Activated CD4-positive, alpha-beta T cell treated with anti-CD3 and anti-CD28 coated beads for 1 hour (primary cell): Measurements from ENCODE around the gene AKAP1.

Experiments
- DNase-seq: peaks from one replicate; pipeline ENCODE4 v3.0.0-alpha.2; 2020

The AKAP1 gene, protein sequence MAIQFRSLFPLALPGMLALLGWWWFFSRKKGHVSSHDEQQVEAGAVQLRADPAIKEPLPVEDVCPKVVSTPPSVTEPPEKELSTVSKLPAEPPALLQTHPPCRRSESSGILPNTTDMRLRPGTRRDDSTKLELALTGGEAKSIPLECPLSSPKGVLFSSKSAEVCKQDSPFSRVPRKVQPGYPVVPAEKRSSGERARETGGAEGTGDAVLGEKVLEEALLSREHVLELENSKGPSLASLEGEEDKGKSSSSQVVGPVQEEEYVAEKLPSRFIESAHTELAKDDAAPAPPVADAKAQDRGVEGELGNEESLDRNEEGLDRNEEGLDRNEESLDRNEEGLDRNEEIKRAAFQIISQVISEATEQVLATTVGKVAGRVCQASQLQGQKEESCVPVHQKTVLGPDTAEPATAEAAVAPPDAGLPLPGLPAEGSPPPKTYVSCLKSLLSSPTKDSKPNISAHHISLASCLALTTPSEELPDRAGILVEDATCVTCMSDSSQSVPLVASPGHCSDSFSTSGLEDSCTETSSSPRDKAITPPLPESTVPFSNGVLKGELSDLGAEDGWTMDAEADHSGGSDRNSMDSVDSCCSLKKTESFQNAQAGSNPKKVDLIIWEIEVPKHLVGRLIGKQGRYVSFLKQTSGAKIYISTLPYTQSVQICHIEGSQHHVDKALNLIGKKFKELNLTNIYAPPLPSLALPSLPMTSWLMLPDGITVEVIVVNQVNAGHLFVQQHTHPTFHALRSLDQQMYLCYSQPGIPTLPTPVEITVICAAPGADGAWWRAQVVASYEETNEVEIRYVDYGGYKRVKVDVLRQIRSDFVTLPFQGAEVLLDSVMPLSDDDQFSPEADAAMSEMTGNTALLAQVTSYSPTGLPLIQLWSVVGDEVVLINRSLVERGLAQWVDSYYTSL

GRCh38 chr17:57084802-57085447 is at the start of gene AKAP1:
Gene AKAP1, plus strand, starts transcription at chr17:57085246. Its CDS starts 20,219 bp downstream, at chr17:57105465.
- peak; percentile 93 for DNase-seq

- DNase-seq, result no peak
Observed at GRCh38 chr17:57035971-57036481, 49.0 kb upstream of the AKAP1 start.

DNA sequence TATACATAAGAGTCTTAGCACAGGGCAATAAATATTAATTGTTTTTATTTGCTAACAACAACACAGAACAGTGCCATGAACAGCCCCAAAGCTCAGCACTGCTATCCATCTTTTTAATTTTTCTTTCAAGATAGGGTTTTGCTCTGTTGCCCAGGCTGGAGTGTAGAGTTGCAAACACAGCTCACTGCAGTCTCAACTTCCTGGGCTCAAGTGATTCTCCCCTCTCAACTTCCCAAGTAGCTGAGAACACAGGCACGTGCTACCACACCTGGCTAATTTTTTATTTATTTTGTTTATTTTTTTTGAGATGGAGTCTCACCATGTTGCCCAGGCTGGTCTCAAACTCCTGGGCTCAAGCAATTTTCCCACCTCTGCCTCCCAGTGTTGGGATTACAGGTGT is 47.6 kb upstream of the AKAP1 start:
- no peak for DNase-seq

DNA sequence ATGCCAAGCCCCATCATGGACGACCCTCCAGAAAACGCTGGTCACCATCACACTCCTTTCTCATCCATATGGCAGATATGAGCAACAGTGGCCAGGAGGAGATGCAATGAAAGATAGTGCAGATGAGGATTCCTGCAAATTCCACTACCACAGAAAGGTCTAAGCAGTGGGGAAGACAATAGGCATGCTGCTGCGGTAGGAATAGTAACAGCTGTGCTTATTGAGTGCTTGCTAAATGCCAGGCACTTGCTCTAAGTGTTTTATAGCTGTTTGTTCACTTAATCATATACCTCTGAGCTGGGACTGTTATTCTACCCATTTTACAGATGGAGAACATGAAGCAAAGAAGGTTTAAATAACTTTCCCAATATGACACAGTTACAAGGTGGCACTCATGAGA is 46.6 kb upstream of the AKAP1 start:
- no peak for DNase-seq

DNA sequence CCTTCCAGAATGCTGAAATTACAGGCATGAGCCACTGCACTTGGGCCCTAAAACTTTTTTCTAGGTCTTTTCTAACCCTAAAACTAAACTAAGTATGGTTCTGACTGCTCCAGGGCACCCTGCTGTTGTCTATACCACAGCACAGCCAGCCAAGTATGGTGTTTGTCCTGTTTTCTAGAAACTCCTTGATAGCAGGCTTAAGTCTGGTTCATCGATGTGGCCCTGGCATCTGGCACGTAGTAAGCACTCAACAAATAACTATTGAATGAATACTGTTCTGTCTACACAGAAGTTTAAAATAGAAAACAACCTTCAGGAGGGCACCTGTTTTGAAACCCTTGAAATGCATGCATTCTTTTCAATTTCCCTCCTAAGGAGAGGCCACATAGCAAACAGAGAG is 44.5 kb upstream of the AKAP1 start:
- DNase-seq, result no peak

DNA sequence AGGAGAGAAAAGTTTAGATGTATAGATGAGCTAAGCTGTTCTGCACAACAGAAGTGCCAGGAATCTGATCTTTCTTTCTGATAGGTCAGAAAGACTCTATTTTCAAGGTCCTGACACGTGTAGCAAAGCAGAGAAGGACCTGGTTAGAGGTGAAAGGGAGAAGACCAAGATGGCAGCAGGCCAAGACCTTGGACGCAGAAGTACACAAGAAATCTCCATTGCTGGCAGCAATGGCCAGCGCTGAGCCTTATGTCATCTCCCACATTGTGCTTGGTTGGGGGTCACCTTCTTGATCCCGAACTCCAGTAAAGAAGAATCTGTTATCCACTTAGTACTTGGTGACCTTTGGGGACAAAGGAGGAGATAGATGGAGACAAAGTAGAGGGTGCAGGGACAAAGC is 41.8 kb upstream of the AKAP1 start:
- no peak for DNase-seq

- DNase-seq, result no peak
Observed at GRCh38 chr17:57044976-57045867, 39.8 kb upstream of the AKAP1 start.

- peak; percentile 7 for DNase-seq
Observed at GRCh38 chr17:57045868-57046704, 39.0 kb upstream of the AKAP1 start.

DNA sequence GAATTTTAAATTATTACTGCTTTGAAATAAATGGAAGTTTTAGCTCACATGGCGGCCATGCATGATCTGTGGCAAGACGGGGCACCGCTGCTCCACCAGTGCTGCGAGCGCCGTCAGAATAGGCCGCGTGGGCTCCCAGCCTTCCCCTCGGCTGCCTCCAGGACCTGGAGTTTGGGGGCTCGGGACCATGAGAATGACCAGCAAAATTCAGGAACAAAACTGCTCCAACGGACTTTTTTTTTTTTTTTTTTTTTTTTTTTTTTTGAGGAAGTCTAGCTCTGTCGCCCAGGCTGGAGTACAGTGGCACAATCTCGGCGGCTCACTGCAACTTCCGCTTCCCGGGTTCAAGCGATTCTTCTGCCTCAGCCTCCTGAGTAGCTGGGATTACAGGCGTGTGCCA is 38.3 kb upstream of the AKAP1 start:
- DNase-seq, result no peak

DNA sequence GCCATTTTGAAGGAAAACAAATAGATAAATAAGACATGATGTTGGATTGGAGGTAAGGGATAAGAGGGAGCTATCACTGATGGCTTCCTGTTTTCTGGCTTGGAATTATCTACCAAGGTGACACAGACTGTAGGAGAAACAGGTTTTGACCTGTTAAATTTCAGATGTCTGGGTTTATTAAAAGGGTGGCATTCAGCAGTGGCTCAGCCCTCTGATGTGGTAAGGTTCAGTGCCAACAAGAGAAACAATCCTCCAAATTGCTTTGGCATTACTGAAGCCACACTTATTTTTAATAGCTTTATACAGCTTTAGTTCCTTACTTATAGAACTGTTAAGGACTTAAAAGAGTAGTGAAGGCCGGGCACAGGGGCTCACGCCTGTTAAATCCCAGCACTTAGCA is 37.0 kb upstream of the AKAP1 start:
- DNase-seq, result no peak

GRCh38 chr17:57050306-57050705 is 34.7 kb upstream of the AKAP1 start:
- no peak for DNase-seq

DNA sequence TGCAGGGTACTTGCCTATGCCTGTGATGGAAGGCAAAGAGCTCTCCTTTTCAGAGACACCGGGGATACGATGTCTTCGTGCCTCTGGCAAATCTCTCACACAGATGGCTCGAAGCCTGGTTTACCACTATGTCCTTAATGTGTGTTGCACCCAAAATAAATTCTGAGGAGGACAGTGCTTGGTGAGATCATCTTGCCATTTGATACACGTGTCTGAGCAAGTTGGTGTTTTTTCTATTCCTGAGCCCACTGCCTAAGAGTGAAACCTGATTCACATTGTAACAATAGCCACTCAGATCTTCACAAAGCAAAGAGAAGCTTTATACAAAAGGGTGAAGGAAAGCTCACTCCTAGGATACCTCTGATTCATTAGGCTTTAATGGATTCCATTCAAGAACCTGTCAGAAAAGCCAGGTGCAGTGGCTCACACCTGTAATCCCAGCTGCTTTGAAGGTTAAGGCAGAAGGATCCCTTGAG is 33.1 kb upstream of the AKAP1 start:
- no peak for DNase-seq

DNA sequence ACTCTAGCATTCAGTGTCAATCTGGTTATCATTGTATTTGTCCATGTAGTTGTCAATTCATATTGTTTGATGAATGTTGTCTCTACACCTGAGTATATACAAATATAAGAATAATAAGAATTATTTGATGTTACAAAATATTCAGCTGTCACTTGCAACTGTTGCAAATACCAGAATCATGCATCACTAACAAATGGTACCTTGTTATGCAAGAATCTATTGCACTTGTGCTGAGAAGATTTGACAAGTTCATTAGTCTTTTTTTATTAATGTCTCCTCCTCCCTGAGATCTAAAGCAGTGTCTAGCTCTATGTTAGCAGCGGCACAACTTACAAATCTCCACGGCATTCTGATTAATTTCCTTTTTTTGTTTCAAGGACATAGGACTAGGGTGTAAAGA is 22.2 kb upstream of the AKAP1 start:
- no peak for DNase-seq

- no peak for DNase-seq
Observed at GRCh38 chr17:57067162-57067561, 17.9 kb upstream of the AKAP1 start.

GRCh38 chr17:57067781-57068180 is 17.3 kb upstream of the AKAP1 start:
- DNase-seq, result no peak

- no peak for DNase-seq
Observed at GRCh38 chr17:57068222-57068658, 16.8 kb upstream of the AKAP1 start.

DNA sequence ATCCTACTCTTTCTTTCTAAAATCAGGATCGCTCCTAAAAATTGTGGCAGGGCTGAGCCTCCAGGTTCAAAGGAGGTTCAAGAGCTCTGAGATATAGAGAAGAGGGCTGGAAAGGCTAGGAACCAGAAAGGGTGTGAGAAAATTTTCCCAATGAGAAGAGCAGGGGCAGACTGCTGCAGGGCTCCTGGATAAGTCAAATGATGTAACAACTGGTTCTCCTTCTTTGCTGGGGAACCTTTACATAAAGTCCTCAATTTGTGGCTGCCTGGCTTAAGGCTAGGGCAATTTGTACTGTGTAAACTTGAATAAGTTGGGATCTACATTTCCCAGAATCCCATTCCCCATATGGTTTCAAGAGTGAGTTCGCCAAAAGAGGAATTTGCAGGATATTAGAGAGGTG is 16.3 kb upstream of the AKAP1 start:
- DNase-seq, result no peak

- DNase-seq, result no peak
Observed at GRCh38 chr17:57071991-57072944, 12.8 kb upstream of the AKAP1 start.

- no peak for DNase-seq
Observed at GRCh38 chr17:57073626-57074025, 11.4 kb upstream of the AKAP1 start.

DNA sequence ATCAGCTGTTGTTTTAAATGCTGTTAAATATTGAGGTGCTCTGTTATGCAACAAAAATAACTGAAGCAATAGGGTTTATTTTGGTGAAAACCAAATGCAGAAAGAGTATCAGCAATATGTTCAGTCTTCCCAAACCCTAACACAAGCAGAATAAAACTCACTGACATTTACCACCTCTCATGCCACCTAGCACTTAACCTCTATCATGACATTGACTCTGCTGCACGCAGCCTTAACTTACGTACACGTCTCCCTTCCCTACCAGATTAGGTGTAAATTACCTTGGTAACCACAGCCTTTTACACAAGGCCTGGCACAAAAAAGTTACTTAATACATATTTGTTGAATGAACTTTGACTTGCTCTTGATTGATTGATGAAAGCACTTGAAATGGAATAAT is 9.9 kb upstream of the AKAP1 start:
- no peak for DNase-seq
